GM18511 (cell line): ENCODE measurements around the gene CCDC73.
"Not testable (repeated sequence)": the region's sequence is repeated elsewhere in the genome, so short reads cannot be mapped to it uniquely, and the experiment has no call there.

Experiments
- ATAC-seq: cut with Tn5 transposase; IDR thresholded peaks from one replicate; pipeline ENCODE4 v1.9.1; 2021; ENCODE audit warnings: mild to moderate bottlenecking, moderate library complexity; ENCODE audit not compliant: unreplicated experiment

Gene CCDC73

DNA sequence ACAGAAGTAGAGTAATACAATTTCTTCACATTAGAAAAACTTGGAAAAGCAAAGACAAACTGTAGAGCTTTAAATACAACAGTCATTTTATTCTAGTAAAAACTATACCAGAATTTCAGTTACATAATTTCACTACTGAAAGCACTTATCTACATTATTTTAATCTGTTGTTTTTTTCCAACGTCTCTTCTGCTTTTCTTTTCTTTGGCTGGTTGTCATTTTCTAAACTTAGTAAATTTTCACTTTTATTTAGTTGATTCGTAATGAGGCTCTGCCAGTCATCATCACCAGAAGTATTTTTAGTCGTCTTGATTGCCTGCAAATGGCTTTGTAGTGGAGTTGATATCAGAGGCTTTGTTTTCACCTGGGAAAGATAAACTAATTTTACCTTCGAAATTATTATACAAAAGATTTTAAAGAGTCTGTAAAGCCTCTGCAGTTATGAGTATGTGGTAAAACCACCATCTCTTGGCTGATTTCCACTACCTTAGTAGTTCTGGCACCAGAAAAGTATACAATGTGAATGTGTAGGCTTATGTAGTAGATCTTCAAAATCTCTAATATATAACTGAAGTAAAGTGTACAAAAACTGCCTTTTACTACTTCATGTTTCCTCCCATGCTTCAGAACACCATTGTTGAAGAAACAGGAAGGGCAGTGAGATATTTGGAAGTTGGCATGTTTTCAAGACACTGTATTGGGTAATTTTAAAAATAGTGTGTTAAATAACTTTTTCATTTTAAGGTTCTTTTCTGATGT is 191.6 kb downstream of the CCDC73 start:
- no peak for ATAC-seq

DNA sequence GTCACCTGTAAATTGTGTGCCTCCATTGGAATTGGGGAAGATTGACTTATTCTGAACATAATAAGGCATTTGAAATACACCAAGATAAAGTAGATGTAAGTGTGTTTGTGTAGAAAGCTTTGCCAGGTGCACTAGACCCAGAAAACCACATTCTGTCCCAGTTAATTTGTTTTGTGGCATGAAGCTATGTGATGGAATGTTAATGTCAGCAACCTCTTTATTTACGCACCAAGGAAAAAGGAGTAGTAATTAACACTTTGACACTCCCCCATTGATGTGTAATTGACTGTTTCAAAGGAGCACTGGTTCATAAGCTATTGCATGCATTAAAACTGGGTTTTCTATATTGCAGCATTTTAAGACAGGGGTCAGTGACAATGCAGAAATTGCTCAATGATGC is 196.5 kb downstream of the CCDC73 start:
- ATAC-seq = no peak

DNA sequence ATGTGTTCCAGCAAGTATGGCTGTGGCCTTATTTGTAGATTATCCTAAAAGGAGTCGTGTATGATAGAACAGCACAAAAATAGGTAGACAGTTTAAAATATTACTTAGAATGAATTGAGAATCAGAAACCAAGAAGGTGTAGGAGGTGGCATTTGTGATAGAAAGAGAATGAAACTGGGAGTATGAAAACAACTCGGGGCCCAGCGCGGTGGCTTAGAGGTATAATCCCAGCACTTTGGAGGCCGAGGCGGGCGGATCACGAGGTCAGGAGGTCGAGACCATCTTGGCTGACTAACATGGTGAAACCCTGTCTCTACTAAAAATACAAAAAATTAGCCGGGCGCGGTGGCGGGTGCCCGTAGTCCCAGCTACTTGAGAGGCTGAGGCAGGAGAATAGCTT is 198.3 kb downstream of the CCDC73 start:
- ATAC-seq = not testable (repeated sequence)

DNA sequence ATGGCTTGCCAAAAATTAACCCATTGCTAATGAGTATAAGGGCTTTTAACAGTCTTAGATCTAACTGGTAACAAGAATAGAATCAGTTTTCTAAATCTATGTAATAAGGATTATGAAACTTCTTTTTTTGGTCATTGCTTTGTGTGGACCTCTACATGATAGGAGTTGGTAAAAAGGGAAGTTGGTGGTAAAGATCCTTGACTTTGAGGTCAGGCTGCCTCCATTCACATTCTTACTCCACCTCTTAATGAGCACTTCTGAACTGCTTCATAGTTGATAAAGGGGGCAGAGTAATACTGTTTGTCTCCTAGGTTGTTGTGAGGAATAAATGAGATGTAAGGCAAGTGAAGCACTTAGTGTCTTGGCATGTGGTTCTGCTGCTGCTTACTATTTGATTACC is 200.2 kb downstream of the CCDC73 start:
- ATAC-seq = no peak

GRCh38 chr11:32586576-32587190 is 207.8 kb downstream of the CCDC73 start:
- ATAC-seq = no peak

DNA sequence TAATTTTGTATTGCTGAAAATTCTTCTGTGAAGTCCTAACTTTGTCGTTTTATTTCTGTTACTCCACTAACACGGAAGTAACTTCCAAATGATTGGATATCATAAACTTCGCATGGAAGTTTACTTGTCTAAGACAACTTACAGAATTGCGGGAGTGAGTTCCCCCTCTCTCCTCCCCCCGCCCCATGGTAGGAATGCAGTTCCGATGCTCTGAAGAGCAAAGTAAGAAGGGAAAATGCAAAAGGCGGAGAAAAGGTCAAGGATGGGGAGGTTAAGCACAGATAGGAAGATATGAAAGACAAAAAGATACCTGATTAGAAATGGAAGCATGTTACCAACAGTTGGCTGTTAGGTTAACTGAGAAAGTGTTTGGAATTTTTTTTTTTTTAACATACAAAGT is 209.5 kb downstream of the CCDC73 start:
- no peak for ATAC-seq

DNA sequence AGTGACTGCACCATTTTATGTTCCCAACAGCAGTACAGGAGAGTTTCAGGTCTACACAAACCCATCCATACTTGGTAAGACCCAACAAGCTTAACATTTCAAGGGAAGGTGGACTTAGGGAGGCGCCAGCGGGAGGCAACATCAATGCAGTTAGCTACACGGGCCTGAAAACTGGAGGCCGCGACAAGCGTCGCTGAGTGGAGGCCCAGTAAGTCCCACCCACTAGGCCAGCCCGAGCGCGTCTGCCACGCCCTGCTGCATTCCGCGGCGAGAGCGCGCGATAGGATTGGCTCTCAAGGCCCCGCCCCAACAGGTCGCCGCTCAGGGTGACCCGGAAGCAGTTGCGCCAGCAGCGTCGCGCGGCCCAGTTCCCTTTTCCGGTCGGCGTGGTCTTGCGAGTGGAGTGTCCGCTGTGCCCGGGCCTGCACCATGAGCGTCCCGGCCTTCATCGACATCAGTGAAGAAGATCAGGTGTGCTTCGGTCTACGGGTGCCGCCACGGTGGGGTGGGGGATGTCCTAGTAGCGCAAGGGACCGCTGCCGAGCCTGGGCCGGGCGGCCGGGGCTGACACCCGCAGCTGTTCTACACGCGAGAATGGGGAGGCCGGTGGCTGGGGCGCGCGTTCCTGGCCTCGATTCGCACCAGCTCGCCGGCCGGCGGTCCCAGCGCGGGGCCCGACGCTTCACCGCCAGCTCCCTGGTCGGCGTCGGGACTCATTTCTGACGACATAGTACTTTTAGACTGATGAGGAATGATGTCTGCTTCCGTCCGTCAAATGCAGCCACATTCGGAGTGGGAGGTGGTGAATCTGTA is 210.8 kb downstream of the CCDC73 start, which contains the start of gene EIF3M:
TSS of gene EIF3M (plus strand) at position 373 of the 813 bp plus-strand sequence. CDS start at position 430, 57 bp downstream.
- peak; percentile 95 for ATAC-seq

DNA sequence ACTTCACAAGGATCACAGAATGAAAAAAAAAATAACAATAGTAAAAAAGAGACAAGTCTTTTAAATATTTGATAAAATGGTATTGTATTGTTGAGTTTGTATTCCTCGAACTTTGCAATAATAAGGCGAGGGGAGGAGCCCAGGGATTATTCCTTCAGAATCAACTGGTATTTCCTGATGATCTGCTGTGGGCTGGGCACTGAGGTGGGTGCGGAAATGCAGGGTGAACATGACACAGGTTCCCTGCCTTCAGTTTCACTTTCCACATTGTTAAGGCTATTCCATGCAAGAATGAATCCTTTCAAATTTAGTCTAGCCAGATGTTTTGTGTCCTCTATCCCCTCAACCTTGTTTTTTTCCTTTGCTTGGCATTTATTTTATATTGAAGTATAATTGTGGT is 212.9 kb downstream of the CCDC73 start:
- ATAC-seq = no peak

DNA sequence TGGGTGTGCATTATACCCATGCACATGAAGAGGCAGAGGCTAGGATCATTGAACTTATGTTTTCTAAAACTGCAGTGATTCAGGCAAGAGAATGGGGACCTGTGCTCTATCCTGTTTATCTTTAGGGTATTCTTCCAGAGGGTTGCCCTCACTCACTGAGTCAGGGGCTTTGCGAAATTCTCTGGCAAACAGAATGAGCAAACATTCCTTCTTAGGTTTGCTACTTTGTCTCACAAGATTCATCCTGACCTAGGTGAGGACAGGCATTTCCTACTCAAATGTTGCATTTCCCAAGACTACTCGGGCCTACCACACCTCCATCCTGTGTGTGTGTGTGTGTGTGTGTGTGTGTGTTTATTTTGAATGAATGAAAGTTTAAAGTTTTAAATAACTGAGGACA is 213.5 kb downstream of the CCDC73 start:
- no peak for ATAC-seq

DNA sequence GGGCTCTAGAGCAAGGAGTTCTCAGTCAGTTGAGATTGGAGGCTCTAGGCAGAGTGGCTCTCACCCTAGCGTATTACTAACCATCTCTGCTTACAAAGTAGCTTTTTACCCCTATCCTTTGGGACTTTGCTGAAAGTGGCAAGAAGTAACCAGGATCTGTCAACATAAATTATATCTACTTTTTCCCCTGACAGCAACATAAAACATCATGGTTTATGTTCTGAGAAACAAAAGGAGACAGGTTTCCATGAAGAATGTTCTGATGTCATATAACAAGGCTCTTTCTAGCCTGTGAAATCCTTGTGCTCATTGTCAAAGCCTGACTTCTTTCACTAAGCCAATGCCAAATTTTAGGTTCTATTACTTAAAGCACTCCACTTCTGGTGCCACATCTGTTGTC is 218.0 kb downstream of the CCDC73 start:
- no peak for ATAC-seq

DNA sequence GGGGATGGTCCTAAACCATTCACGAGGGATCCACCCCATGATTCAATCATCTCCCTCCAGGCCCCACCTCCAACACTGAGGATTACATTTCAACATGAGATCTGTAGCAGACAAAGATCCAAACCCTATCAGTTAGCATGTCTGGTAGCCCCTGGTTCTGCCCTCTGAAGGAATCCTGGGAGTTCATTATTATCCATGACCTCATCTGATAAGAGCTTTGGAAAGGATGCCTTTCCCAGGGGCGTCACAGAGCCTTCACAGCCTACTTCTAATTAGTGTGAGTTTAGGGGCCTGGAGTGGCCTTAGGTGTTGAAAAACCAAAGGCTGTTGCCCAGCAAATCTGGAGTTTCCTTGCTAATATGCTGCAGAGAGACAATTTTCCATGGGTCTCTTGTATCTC is 219.4 kb downstream of the CCDC73 start:
- no peak for ATAC-seq

GRCh38 chr11:32574421-32574820 is 220.0 kb downstream of the CCDC73 start:
- no peak for ATAC-seq

GRCh38 chr11:32573228-32573627 is 221.2 kb downstream of the CCDC73 start:
- no peak for ATAC-seq

- no peak for ATAC-seq
These were observed 223.4 kb downstream of the CCDC73 start for GRCh38 chr11:32571039-32571438.

DNA sequence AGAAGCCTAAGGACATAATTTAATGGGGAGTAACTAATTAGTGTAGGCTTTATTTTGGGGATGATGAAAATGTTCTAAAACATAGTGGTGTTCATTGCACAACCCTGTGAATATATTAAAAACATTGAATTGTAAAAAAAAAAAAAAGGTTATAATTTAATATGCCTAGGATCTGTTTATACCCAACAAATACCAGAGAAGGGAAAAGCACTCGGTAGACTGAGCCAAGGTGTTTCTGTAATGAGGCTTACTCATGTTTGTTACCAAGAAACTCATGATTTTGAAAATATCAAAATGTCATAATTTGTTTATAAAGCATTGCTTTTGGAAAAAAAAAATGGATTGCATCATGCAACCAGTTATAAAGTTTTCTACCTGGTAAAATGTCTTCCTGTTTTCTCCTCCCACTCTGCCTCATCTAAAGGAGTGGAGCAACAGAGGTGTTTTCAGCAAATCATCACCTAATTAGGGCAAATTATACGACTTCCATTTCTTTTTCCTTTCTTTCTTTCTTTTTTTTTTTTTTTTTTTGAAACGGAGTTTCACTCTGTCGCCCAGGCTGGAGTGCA is 225.1 kb downstream of the CCDC73 start:
- no peak for ATAC-seq

GRCh38 chr11:32567154-32567553 is 227.3 kb downstream of the CCDC73 start:
- ATAC-seq = no peak

DNA sequence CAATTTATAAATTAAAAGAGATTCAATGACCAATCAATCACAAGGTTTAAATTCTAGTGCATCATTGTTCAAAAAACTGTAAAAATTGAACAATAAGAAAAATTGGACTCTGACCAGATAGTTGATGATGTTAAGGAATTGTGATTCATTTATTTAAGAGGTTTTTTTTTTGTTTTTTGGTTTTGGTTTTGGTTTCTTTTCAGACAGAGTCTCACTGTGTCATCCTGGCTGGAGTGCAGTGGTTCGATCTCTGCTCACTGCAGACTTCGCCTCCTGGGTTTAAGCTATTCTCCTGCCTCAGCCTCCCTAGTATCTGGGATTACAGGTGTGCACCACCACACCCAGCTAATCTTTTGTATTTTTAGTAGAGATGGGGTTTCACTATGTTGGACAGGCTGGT is 227.9 kb downstream of the CCDC73 start:
- ATAC-seq = no peak

- no peak for ATAC-seq
These were observed 230.9 kb downstream of the CCDC73 start for GRCh38 chr11:32563600-32563959.

DNA sequence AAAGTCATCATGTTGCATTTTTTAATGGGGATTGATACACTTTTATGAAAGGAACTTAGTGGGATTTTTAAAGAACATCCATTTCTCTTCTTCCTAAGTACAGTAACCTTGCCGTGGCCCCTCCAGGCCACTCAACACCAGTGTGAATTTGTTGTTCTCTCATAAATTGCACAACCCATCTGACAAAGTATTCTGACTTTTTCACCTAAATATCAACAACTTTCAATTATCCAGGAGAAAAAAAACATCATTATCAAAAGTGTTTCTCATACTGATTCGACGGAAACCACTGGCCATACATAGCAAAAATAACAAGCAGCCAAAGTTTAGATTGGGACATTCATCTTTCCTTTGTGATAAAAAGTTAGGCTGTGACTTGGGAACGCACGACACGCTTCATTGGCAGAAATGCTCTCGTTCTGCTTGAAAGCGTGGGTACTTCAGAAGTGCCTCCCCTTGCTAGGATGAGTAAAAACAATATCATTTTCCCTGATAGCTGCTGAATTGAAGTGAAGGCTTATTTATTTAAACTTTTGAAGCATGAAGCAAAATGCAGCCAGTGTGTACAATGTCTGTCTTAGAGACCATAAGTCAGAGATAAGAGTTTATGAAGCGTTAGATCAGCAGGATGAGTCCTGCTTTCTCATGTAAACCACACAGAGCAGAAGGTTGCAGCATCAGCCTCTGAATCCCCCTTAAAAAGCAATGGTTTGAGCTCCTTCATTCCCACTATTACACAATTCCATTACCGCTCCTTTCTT is 231.4 kb downstream of the CCDC73 start:
- ATAC-seq = no peak

- ATAC-seq = no peak
These were observed 232.6 kb downstream of the CCDC73 start for GRCh38 chr11:32561835-32562234.

GRCh38 chr11:32555895-32556294 is 238.6 kb downstream of the CCDC73 start:
- no peak for ATAC-seq
